Hepatocyte (in vitro differentiated cells): ENCODE results near the gene ZNF579.

Source experiments
- EZH2 ChIP-seq: fragments of 200-600 bp; sonication (generic); IDR thresholded peaks from 2 replicates; pipeline ENCODE4 v1.6.1; 2016; ENCODE audit warnings: antibody characterized with exemption, mild to moderate bottlenecking, borderline replicate concordance
- EZH2phosphoT487 ChIP-seq: fragments of 200-600 bp; sonication (generic); IDR thresholded peaks from one replicate; pipeline ENCODE4 v1.6.1; 2018; ENCODE audit warnings: antibody characterized with exemption, mild to moderate bottlenecking, low read depth, moderate library complexity; ENCODE audit not compliant: unreplicated experiment, severe bottlenecking
- TF ChIP-seq, protein P1 (sequence below): fragments of 200-600 bp; sonication (generic); IDR thresholded peaks from 2 replicates; pipeline ENCODE4 v1.5.1; 2016; ENCODE audit warnings: antibody characterized with exemption, mild to moderate bottlenecking; ENCODE audit not compliant: poor library complexity

- TF ChIP-seq, protein P1, sequence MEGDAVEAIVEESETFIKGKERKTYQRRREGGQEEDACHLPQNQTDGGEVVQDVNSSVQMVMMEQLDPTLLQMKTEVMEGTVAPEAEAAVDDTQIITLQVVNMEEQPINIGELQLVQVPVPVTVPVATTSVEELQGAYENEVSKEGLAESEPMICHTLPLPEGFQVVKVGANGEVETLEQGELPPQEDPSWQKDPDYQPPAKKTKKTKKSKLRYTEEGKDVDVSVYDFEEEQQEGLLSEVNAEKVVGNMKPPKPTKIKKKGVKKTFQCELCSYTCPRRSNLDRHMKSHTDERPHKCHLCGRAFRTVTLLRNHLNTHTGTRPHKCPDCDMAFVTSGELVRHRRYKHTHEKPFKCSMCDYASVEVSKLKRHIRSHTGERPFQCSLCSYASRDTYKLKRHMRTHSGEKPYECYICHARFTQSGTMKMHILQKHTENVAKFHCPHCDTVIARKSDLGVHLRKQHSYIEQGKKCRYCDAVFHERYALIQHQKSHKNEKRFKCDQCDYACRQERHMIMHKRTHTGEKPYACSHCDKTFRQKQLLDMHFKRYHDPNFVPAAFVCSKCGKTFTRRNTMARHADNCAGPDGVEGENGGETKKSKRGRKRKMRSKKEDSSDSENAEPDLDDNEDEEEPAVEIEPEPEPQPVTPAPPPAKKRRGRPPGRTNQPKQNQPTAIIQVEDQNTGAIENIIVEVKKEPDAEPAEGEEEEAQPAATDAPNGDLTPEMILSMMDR: no peak
- TF ChIP-seq EZH2 (no peak), EZH2phosphoT487 (no peak)
Observed at GRCh38 chr19:55584871-55585270, 4.2 kb upstream of the ZNF579 start.
